Skin epidermis (tissue), 12 donors: ENCODE measurements around the gene NLK.
"Not testable (repeated sequence)": the region's sequence is repeated elsewhere in the genome, so short reads cannot be mapped to it uniquely, and the experiment has no call there.

Source experiments
- H3K27ac ChIP-seq, 21 experiments: fragments of 200-600 bp; sonication (generic) in 11 of 21; one replicate each; pipeline ENCODE4 v1.5.0; 2020; ENCODE audit warnings: mild to moderate bottlenecking in 3 of 21, inconsistent platforms in 2 of 21, moderate library complexity in 2 of 21
- H3K4me3 ChIP-seq, 7 experiments: fragments of 200-600 bp; sonication (generic) in 2 of 7; one replicate each; pipeline ENCODE4 v1.5.0; 2020; ENCODE audit warnings: inconsistent platforms in 2 of 7, mild to moderate bottlenecking in 2 of 7, moderate library complexity in 1 of 7

Gene NLK

GRCh38 chr17:28042657-28042720 lies at the start of gene NLK:
NLK (plus strand) TSS chr17:28042677; CDS start chr17:28042874, 197 bp downstream.
- Histone ChIP-seq H3K27ac (peak within 1 kb of the TSS; percentile 68 to 97 (median 94)), H3K4me3 (peak within 1 kb of the TSS; percentile 55 to 97 (median 92))

GRCh38 chr17:27993161-27993695 lies 49.2 kb upstream of the NLK start:
- Histone ChIP-seq H3K27ac (no peak overlapping the region), H3K4me3 (no peak overlapping the region)

GRCh38 chr17:27993723-27994310 lies 48.7 kb upstream of the NLK start:
- Histone ChIP-seq H3K27ac (no peak overlapping the region), H3K4me3 (no peak overlapping the region)

DNA sequence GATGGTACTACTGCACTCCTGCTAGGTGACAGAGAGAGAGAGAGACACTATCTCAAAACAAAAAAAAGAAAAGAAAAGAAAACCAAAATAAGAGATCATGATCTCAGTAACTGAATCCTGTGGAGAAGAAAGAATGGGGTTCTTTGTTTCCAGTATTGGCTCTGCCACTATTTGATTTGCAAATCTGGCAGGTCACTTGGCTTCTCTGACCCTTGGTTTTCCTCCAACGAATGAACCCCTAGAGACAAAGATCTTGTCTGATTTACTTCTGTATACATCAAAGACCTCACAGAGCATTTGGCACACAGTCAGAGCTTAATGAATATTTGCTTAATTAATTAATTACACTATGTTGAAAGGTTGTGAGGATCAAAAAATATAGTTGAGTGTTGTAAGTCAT lies 47.9 kb upstream of the NLK start:
- Histone ChIP-seq H3K4me3 (no peak overlapping the region), H3K27ac (no peak overlapping the region)

- no peak overlapping the region for H3K27ac ChIP-seq
- no peak overlapping the region for H3K4me3 ChIP-seq
Measured at GRCh38 chr17:27995554-27995953, 46.9 kb upstream of the NLK start.

- Histone ChIP-seq H3K4me3 (no peak overlapping the region), H3K27ac (no peak overlapping the region)
Measured at GRCh38 chr17:27996202-27997043, 46.1 kb upstream of the NLK start.

DNA sequence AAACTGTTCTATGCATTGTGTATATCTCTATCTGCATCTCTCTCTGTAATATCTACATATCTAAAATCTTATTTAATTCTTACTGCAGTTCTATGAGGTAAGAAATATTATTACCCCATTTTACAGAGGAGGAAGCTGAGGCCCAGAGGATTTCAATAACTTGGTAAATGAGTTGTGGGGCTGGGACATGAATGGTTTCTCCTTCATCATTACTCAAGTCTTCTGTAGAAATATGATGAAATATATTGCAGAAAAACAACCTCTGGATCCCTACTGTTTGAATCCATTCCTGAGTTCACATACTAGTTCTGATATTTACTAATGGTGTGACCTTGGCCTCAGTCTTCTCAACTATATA lies 45.5 kb upstream of the NLK start:
- no peak overlapping the region for H3K27ac ChIP-seq
- no peak overlapping the region for H3K4me3 ChIP-seq

DNA sequence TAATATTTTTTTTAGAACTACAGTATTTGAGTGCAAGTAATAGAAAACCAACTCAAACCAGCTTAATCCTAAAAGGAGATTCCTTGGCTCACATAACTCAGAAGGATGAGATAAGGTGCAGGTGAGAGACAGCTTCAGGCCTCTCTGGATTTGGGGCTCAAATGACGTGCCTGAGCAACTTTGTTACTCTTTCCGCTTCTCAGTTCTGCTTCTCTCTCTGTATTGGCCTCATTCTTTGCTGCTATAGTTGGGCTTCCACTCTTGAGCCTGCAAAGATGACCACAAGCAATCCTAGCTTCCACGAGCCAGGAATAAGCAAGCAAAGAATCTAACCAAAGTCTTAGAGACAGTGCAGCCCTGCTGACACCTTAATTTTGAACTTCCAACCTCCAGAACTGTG lies 45.0 kb upstream of the NLK start:
- Histone ChIP-seq H3K27ac (no peak overlapping the region), H3K4me3 (no peak overlapping the region)

DNA sequence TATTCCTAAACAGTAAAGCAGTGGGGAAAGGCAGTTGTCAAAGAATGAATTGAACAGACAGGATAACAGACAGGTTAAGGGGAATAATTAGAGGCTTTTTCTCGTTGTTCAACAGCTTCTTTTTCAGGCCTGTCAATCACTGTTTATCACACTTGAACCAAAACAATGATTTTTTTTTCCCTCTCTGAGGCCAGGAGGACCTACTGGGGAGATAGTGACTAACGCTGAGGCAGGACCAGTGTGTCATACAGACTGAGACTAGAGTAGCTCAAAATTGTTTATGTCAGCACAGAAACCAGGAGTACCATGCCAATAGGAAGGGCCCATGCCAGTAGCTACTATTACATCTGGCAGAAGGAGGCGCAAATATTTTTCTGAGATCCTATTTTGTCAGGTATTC lies 41.3 kb upstream of the NLK start:
- no peak overlapping the region for H3K27ac ChIP-seq

GRCh38 chr17:28004344-28004743 lies 38.1 kb upstream of the NLK start:
- Histone ChIP-seq H3K4me3 (no peak overlapping the region), H3K27ac (no peak overlapping the region)

More for the DNA sequence above, 41.3 kb upstream of the NLK start:
- H3K4me3 ChIP-seq, result no peak overlapping the region

- not testable (repeated sequence) for H3K27ac ChIP-seq, H3K4me3 ChIP-seq
Measured at GRCh38 chr17:28007925-28008324, 34.6 kb upstream of the NLK start.

DNA sequence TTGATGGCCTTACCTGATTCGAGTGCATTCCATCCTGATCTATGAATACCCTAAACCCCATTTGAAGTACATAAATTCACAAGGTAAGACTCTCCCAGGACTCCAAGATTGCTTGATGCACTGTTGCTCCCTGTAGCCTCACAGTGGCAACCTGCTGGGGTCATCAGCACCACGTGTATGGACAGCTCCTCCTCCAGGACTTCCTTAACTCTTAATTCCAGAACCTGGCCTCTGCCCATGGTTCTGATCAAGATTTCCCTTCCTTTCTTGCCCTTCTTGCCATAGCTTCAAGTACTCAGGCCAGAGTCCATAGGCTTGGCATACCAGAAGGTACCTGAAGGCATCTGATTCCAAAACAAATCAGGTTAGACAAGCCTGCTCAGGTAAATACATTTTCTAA lies 34.0 kb upstream of the NLK start:
- no peak overlapping the region for H3K4me3 ChIP-seq
- no peak overlapping the region for H3K27ac ChIP-seq

GRCh38 chr17:28010406-28010805 lies 32.1 kb upstream of the NLK start:
- H3K27ac ChIP-seq, result no peak overlapping the region
- H3K4me3 ChIP-seq, result no peak overlapping the region

DNA sequence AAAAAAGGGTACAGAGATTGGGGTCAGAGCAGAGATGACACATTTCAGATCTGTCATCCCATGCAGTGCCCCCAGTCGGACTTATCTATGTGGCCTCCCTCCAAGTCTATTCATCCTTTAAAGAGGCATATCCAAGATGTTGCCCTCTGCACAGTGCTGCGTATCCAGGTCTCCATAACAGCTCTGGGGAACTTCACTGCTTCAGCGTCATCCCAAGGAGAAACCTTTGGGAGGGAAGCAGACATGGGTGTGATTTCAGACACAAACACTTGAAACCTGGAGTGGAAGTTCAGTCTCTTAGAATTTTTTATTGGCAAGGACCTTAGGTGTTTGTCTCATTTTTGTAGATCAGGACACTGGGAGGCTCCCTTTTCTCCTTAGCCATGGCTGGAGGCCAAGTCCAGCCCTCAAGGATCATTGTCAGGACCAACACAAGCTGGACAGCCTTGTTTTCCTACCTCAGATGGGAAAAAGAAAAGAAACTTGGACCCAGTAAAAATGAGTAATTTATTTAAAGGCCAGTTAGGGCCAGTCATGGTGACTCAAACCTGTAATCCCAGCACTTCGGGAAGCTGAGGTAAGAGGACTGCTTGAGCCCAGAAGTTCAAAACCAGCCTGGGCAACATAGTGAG lies 23.9 kb upstream of the NLK start:
- no peak overlapping the region for H3K27ac ChIP-seq
- no peak overlapping the region for H3K4me3 ChIP-seq

- Histone ChIP-seq H3K27ac (no peak overlapping the region), H3K4me3 (no peak overlapping the region)
Measured at GRCh38 chr17:28020515-28020914, 22.0 kb upstream of the NLK start.

GRCh38 chr17:28029044-28029443 lies 13.4 kb upstream of the NLK start:
- no peak overlapping the region for H3K27ac ChIP-seq
- H3K4me3 ChIP-seq, result no peak overlapping the region

DNA sequence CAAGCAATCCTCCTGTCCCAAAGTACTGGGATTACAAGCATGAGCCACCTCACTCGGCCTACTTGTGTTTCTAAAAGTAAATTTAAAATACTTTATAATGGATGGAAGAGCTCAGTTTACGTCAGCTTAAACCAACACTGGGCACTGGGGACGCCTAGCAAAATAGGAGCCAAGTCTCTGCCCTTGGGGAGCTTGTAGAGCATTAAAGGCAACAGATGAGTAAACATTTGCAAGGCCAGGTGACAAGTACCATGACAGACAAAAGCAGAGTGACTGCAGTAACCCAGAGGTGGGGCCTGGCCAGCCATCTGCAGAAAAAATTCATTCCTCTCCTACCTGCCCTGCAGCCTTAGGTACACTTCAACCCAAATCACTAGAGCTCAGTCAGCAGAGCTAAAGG lies 12.1 kb upstream of the NLK start:
- Histone ChIP-seq H3K27ac (no peak overlapping the region), H3K4me3 (no peak overlapping the region)

GRCh38 chr17:28031174-28031573 lies 11.3 kb upstream of the NLK start:
- no peak overlapping the region for H3K27ac ChIP-seq
- H3K4me3 ChIP-seq, result no peak overlapping the region

- H3K27ac ChIP-seq, result peak overlapping the region in 2 of 21 experiments; percentile 36 to 44
- H3K4me3 ChIP-seq, result no peak overlapping the region
Measured at GRCh38 chr17:28033972-28034714, 8.3 kb upstream of the NLK start.

DNA sequence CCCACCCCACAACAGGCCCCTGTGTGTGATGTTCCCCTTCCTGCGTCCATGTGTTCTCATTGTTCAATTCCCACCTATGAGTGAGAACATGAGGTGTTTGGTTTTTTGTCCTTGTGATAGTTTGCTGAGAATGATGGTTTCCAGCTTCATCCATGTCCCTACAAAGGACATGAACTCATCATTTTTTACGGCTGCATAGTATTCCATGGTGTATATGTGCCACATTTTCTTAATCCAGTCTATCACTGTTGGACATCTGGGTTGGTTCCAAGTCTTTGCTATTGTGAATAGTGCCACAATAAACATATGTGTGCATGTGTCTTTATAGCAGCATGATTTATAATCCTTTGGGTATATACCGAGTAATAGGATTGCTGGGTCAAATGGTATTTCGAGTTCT lies 7.0 kb upstream of the NLK start:
- not testable (repeated sequence) for H3K27ac ChIP-seq, H3K4me3 ChIP-seq

- not testable (repeated sequence) for H3K27ac ChIP-seq
Measured at GRCh38 chr17:28035884-28036283, 6.6 kb upstream of the NLK start.

More at GRCh38 chr17:28035884-28036283, 6.6 kb upstream of the NLK start:
- H3K4me3 ChIP-seq, result not testable (repeated sequence)
